Muscle of leg (tissue), 11 donors: ENCODE results near the gene GRID2. TPM values are rescaled to one million over a fixed set of nuclear protein-coding genes. Genes with fewer than 3 reads are reported as not detected.
"Not testable (repeated sequence)": the region's sequence is repeated elsewhere in the genome, so short reads cannot be mapped to it uniquely, and the experiment has no call there.

Experiments used
- DNase-seq: peaks from one replicate; pipeline ENCODE4 v3.0.0; 2013
- H3K27ac ChIP-seq: one replicate; pipeline ENCODE4 v1.5.1; 2013; ENCODE audit warnings: mild to moderate bottlenecking, low read length, control low read depth
- H3K27me3 ChIP-seq: one replicate; pipeline ENCODE4 v1.6.1; 2013; ENCODE audit warnings: low read length; ENCODE audit not compliant: control insufficient read depth, insufficient read depth
- H3K36me3 ChIP-seq: one replicate; pipeline ENCODE4 v1.6.1; 2013; ENCODE audit warnings: low read length; ENCODE audit not compliant: control insufficient read depth, insufficient read depth
- H3K4me1 ChIP-seq: one replicate; pipeline ENCODE4 v1.6.1; 2013; ENCODE audit warnings: low read length; ENCODE audit not compliant: control insufficient read depth, insufficient read depth
- H3K4me3 ChIP-seq: one replicate; pipeline ENCODE4 v1.5.1; 2013; ENCODE audit warnings: low read length, control low read depth
- H3K9me3 ChIP-seq: replicated peaks from 2 replicates; pipeline ENCODE4 v1.6.1; 2013; ENCODE audit warnings: low read depth, low read length; ENCODE audit not compliant: control insufficient read depth
- WGBS: methylation state at CpG from one replicate; pipeline ENCODE4 v1.1.5; 2013; ENCODE audit warnings: missing lambda C conversion rate; ENCODE audit not compliant: insufficient coverage; 5-methylcytosine and 5-hydroxymethylcytosine counted together
- polyA plus RNA-seq, 8 donors: library from polyadenylated mRNA; unstranded; fragments of 120-200 nt; gene quantifications; one replicate each; pipeline versions ENCODE4 v1.2.1 to v1.2.3, GENCODE V29; 2013; ENCODE audit warnings: inconsistent platforms in 1 of 8, low replicate concordance in 1 of 8; ENCODE audit not compliant: insufficient read length in 8 of 8, insufficient read depth in 1 of 8
- total RNA-seq: library from RNA; stranded (reverse); fragments of 120-200 nt; gene quantifications from one replicate; pipeline ENCODE4 v1.2.4, GENCODE V29; 2013

GRID2 gene
- total and polyA plus RNA-seq, 9 donors, result 0.29 to 1.4 (median 0.60) TPM

DNA sequence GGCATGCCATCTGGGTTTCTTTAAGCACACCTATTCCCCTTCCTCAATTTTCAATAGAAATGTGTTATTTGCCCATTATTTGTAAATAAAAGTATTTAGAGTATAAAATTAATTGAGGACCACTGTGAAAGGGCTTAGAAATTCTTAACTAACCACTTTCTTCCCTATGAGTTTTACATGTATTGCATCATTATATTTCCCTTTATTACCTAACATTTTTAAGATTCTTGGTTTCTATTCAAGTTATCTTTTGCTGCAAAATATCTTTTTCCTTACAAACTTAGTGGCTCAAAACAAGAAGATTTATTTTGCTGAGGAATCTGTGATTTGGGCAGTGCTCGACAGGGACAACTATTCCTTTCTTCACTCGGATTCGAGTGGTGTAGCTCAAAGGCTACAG is 40.5 kb downstream of the GRID2 start:
- WGBS, result no CpG with 5 or more reads among the region's 3 CpGs

DNA sequence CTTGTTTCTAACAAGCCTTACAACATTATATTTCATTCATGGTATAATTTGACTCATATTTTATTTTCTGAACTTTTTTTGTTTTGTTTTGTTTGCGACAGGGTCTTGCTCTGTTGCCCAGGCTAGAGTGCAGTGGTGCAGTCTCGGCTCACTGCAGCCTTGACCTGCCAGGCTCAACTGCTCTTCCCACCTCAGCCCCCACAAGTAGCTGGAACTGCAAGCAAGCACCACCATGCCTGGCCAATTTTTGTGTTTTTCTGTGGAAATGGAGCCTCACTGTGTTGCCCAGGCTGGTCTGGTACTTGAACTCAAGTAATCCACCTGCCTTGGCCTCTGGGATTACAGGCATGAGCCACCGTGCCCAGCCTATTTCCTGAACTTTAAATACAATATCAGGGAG is 42.5 kb downstream of the GRID2 start:
- Histone ChIP-seq H3K4me1 (no peaks in the 10 kb centered on the region), H3K27ac (no peak overlapping the region), H3K36me3 (no peaks in the 10 kb centered on the region), H3K27me3 (no peaks in the 10 kb centered on the region), H3K9me3 (no peaks in the 10 kb centered on the region), H3K4me3 (no peak overlapping the region)
- no peak for DNase-seq
- 100% methylated on average over 2 of the region's 3 CpGs for WGBS

More for the DNA sequence above, 40.5 kb downstream of the GRID2 start:
- no peak for DNase-seq
- no peak overlapping the region for H3K27ac ChIP-seq
- no peaks in the 10 kb centered on the region for H3K9me3 ChIP-seq
- no peaks in the 10 kb centered on the region for H3K27me3 ChIP-seq
- H3K4me3 ChIP-seq, result no peak overlapping the region
- H3K4me1 ChIP-seq, result no peaks in the 10 kb centered on the region
- no peaks in the 10 kb centered on the region for H3K36me3 ChIP-seq

DNA sequence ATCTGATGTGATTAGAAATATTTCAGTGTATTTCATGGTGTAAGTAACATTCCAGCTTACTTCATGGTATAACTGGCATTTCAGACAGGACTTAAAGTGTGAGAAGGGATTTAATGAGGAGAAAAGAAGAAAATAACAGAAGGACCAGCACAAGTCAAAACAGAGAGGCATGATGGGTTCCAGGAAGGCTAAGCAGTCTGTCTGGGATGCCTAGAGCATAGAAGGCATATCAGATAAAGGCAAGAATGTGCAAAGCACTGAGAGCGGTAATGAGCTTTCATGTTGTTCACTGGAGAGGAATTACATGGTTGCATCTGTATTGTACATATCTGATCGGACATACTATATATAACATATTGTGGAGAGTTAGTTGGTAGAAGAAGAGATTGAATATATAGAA is 54.2 kb downstream of the GRID2 start:
- WGBS, result no CpG with 5 or more reads among the region's 2 CpGs
- Histone ChIP-seq H3K27me3 (no peaks in the 10 kb centered on the region), H3K4me1 (no peaks in the 10 kb centered on the region), H3K36me3 (no peaks in the 10 kb centered on the region), H3K9me3 (no peaks in the 10 kb centered on the region), H3K27ac (no peak overlapping the region), H3K4me3 (no peak overlapping the region)
- no peak for DNase-seq

DNA sequence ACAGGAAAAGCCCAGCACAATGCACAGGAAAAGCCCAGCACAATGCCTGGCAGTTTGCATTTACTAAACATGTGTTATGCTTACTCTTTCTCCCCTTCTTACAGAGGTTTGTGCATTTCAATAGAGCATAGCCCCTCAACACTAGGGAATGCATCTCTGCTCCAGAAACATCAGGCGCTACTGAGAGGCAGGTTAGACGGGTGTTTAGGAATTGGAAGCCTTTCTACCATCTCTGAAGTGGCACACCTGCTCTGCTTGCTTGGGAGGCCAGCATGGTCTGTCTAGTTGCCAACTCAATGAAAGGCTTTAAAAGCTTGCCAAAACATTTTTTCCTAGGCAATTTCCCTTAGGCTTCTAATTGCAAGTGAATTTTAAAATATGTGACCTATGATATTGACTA is 55.7 kb downstream of the GRID2 start:
- Histone ChIP-seq H3K9me3 (no peaks in the 10 kb centered on the region), H3K27me3 (no peaks in the 10 kb centered on the region), H3K36me3 (no peaks in the 10 kb centered on the region), H3K27ac (no peak overlapping the region), H3K4me3 (no peak overlapping the region), H3K4me1 (no peaks in the 10 kb centered on the region)
- 30% methylated on average over 2 of the region's 2 CpGs for WGBS
- no peak for DNase-seq

DNA sequence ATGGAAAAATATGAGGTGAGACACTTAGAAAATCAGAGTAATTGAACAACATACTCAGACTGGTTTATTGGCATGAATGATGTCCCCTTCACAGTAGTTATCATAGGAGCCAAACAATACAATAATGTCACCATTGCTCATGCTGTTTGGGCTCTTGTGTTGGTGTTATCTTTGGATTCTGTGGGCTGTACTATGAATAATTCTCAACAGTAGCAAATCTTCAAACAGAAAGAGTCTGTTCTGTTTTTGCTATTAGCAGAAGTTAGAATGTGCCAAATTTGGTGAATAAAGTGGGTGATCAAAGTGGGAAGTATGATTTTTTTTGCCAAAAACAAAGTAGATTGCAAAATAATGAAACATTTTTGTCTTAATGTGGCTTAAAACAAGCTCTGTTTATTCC is 58.3 kb downstream of the GRID2 start:
- Histone ChIP-seq H3K27me3 (no peaks in the 10 kb centered on the region), H3K4me1 (no peaks in the 10 kb centered on the region), H3K27ac (no peak overlapping the region), H3K36me3 (no peaks in the 10 kb centered on the region), H3K9me3 (no peaks in the 10 kb centered on the region), H3K4me3 (no peak overlapping the region)
- DNase-seq, result no peak

DNA sequence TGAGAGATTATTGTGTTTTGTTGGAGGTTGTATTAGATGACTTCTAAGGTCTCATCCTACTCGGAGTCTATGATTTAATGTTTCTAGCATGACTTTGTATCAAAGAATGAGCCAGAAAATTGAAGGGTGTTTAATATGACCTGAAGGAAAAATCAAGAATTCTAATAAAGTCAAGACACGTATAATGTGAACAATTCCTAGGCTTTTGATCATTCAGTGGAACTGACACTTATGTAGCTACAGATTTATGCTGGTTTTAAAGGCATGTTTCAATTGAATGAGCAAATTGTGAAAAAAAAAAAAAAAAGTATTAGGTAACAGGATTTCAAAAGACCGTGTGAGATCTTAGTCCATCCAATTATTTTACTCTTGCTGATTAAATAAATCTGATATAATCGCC is 64.9 kb downstream of the GRID2 start:
- H3K27ac ChIP-seq, result no peak overlapping the region
- H3K9me3 ChIP-seq, result no peaks in the 10 kb centered on the region
- no peak for DNase-seq
- no CpG with 5 or more reads among the region's 4 CpGs for WGBS
- H3K36me3 ChIP-seq, result no peaks in the 10 kb centered on the region
- H3K27me3 ChIP-seq, result no peaks in the 10 kb centered on the region
- H3K4me3 ChIP-seq, result no peak overlapping the region
- no peaks in the 10 kb centered on the region for H3K4me1 ChIP-seq

DNA sequence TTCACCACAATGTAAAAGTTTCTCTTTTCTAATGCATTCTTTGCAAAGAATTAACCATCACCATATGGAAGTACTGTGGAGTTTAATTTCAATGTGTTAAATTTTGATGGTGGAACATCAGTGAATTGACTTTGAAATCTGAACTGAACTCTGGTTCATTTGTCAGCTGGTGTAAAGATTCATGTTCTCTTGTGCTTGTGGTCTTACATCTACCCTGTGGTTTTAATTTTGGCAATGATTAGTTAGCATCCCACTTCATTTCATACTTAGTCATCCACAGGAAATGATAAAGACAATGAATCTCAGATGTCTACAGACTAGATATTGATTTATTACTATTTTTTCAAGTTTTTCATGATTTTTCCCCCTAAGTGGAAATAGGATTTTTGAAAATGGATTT is 77.8 kb downstream of the GRID2 start:
- H3K27ac ChIP-seq, result no peak overlapping the region
- no peaks in the 10 kb centered on the region for H3K27me3 ChIP-seq
- DNase-seq, result no peak
- H3K36me3 ChIP-seq, result no peaks in the 10 kb centered on the region
- no peaks in the 10 kb centered on the region for H3K9me3 ChIP-seq
- H3K4me3 ChIP-seq, result no peak overlapping the region
- H3K4me1 ChIP-seq, result no peaks in the 10 kb centered on the region

DNA sequence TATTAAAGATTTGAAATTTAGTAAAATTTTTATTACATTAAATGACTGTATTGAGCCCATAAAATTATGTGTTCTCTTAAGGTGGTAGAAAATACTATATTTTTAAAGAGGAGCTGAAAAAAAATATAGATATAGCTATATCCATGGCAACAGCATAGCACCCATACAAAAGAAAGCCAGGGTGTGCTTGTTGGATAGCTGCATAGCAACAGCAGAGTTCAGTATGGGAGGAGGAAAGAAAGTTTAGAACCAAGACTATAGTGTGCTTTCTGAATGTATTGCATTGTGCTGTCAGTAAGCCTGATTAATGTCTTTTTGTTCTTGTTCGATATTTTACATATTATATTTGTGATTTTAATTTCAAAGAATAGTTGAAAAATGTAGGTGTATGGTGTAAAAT is 78.4 kb downstream of the GRID2 start:
- no peaks in the 10 kb centered on the region for H3K36me3 ChIP-seq
- H3K27me3 ChIP-seq, result no peaks in the 10 kb centered on the region
- H3K9me3 ChIP-seq, result no peaks in the 10 kb centered on the region
- peak; percentile 20 for DNase-seq
- no peak overlapping the region for H3K27ac ChIP-seq
- WGBS, result no CpG with 5 or more reads among the region's 1 CpG
- H3K4me3 ChIP-seq, result no peak overlapping the region
- no peaks in the 10 kb centered on the region for H3K4me1 ChIP-seq

DNA sequence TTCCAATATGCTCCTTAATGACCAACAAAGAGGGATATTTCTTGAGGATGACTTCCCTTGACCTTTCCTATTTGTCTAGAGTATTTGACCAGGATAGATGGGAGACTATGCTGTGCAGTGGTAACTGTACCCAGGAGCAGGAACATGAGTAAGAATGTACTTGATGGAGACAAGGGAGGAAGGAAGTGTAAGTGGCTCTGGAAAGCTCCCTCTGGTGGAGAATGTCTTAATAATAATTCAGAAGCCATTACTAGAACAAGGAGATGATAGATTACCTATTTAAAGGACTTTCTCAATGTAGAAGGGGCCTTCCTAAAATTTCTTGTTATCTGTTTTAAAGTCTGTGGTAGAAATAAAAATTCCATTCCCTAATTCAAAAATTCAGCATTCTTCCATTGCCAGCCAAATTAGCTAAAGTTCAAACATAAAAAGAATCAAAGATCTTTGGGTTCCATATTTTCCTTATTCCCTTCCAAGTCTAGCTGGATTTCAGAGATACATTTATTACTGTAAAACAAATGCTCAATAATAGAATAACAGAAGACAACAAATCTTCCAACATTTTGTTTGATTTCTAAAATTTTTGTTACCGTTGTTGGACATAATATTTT is 83.8 kb downstream of the GRID2 start:
- no peaks in the 10 kb centered on the region for H3K36me3 ChIP-seq
- no peaks in the 10 kb centered on the region for H3K4me1 ChIP-seq
- H3K4me3 ChIP-seq, result no peak overlapping the region
- peak; percentile 49 for DNase-seq
- H3K27me3 ChIP-seq, result no peaks in the 10 kb centered on the region
- H3K27ac ChIP-seq, result no peak overlapping the region
- no peaks in the 10 kb centered on the region for H3K9me3 ChIP-seq
- WGBS, result 80% methylated on average over 1 of the region's 1 CpG

DNA sequence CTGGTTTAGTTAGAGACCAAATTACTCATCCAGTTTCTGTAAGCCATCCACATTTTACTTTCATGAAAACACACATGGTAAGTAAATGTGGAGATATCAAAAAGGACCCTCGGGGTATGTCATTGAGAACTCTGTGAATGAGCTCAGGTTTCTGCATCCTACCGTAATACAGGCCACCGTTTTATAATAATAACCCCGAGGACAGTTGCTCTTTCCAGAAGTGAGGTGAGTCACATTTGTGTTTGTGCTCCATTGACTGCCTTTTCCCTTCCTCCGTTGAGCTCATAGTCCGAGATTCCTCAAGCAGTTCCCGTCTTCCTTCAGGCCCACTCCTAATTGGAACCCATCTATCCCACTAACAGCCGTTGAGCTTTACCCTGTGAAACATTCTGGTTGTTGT is 95.3 kb downstream of the GRID2 start:
- Histone ChIP-seq H3K27me3 (no peaks in the 10 kb centered on the region), H3K36me3 (no peaks in the 10 kb centered on the region), H3K4me3 (no peak overlapping the region), H3K27ac (no peak overlapping the region), H3K9me3 (no peaks in the 10 kb centered on the region), H3K4me1 (no peaks in the 10 kb centered on the region)
- WGBS, result no CpG with 5 or more reads among the region's 8 CpGs
- DNase-seq, result no peak

DNA sequence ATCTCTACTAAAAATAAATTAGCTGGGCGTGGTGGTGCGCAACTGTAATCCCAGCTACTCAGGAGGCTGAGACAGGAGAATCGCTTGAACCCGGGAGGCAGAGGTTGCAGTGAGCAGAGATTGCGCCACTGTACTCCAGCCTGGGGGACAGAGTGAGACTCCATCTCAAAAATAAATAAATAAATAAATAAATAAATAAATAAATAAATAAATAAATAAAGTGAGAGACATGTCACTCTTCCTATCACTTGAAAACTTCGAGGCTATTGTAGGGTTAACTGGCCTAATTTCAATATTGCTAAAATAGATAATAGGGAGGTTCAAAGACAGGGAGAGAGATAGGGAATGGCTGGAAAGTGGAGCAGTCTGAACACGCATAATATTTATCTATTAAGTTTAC is 99.8 kb downstream of the GRID2 start:
- DNase-seq, H3K9me3 ChIP-seq, H3K27ac ChIP-seq, H3K27me3 ChIP-seq, H3K36me3 ChIP-seq, H3K4me1 ChIP-seq, H3K4me3 ChIP-seq: not testable (repeated sequence)
- no CpG with 5 or more reads among the region's 7 CpGs for WGBS
